ENCODE measurements around the gene TXNRD1. TPM values are rescaled to one million over a fixed set of nuclear protein-coding genes. Genes with fewer than 3 reads are reported as not detected.

Gene TXNRD1
- total and polyA plus RNA-seq, 2 donors (not counting 1 experiment from before 2014, with no cell fraction given) = 436 to 1,000 TPM

DNA sequence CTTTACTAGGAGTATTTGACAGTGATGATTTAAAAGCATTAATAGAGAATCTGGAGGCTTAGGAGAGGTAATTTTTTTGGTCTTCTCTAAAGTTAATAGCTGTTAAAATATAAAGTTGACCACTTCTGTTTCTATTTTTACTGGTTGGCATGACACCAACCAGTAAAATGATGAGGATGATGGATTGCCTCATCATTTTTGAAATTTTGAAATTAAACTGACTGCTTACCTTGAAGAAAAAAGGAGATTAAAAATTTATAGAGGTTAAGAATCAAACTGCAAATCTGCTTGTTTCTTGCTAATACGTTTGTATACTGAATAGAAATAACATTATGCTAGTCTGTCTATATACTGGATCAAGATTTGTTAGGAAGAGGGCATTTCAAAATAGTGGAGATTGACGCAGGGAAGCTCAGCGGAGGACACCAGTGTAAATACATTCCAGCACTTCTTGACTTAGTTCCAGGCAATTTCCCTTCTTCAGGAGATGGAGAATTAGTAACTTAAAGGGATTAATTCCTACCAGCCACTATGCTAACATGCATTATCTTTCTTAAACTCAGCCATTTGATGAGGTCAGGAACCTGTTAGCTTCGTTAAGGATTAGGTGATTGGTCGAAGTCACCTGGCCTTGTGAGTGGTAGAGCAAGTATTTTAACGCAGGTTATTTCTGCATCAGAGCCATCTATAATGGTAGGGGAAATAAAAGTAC is 91.5 kb downstream of the TXNRD1 start:
- DNase-seq (ENCODE audit: low read depth in 2 of 2) = peak; percentile 20 to 54
- Histone ChIP-seq H4K20me1 (ENCODE audit: control insufficient read depth, extremely low read depth, insufficient read depth, low read length) (peaks cover 17% of the 10 kb centered on the region), H3K27me3 (ENCODE audit: control insufficient read depth, insufficient read depth, low read length) (no peaks in the 10 kb centered on the region), H3K4me1 (ENCODE audit: control insufficient read depth, extremely low read depth, insufficient read depth, low read length) (peaks cover 11% of the 10 kb centered on the region), H3K27ac (ENCODE audit: insufficient read depth, low read length) (no peak overlapping the region), H3K4me2 (ENCODE audit: extremely low read depth, insufficient read depth, low read length) (peak overlapping the region; percentile 30), H3K79me2 (ENCODE audit: control insufficient read depth, insufficient read depth, low read length) (peaks cover 93% of the 10 kb centered on the region), H2AFZ (ENCODE audit: low read length) (no peak overlapping the region), H3K4me3 (replicated peaks in 1 of 4; ENCODE audit: control extremely low read depth in 1 of 4, insufficient read depth in 1 of 4, low read depth in 3 of 4, low read length in 4 of 4) (no peak overlapping the region), H3K9ac (ENCODE audit: insufficient read depth, low read length) (no peak overlapping the region), H3K9me3 (ENCODE audit: control insufficient read depth, insufficient read depth, low read depth, low read length) (no peaks in the 10 kb centered on the region), H3K36me3 (ENCODE audit: control insufficient read depth, insufficient read depth, low read length) (peaks cover 3% of the 10 kb centered on the region)
- TF ChIP-seq EZH2 (IDR thresholded peaks at IDR 0.05; ENCODE audit: low read length, missing control alignments) = no peak
- TF ChIP-seq, protein P1, sequence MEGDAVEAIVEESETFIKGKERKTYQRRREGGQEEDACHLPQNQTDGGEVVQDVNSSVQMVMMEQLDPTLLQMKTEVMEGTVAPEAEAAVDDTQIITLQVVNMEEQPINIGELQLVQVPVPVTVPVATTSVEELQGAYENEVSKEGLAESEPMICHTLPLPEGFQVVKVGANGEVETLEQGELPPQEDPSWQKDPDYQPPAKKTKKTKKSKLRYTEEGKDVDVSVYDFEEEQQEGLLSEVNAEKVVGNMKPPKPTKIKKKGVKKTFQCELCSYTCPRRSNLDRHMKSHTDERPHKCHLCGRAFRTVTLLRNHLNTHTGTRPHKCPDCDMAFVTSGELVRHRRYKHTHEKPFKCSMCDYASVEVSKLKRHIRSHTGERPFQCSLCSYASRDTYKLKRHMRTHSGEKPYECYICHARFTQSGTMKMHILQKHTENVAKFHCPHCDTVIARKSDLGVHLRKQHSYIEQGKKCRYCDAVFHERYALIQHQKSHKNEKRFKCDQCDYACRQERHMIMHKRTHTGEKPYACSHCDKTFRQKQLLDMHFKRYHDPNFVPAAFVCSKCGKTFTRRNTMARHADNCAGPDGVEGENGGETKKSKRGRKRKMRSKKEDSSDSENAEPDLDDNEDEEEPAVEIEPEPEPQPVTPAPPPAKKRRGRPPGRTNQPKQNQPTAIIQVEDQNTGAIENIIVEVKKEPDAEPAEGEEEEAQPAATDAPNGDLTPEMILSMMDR (conservative IDR thresholded peaks at IDR 0.05 in 1 of 2, IDR thresholded peaks at IDR 0.05 in 1 of 2; ENCODE audit: low read depth in 1 of 2, low read length in 2 of 2) = no peak

DNA sequence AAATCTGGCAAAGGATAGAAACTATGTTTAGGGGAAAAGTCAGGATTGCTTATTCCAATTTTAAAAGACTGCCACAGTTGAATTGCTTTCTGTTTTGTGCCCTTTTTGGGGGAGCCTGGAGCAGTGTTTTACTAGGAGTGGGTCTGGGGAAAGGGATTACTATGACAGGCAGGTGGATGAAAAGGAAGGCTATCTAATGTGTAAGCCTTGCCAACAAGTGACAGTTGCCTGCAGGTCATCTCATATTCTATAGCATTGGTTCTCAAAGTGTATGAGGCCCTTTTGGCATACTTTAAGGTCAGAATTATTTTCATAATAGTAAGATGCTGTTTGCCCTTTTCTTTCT is 92.0 kb downstream of the TXNRD1 start:
- no peak overlapping the region for H2AFZ ChIP-seq (ENCODE audit: low read length)
- no peak overlapping the region for H3K9ac ChIP-seq (ENCODE audit: insufficient read depth, low read length)
- H3K27ac ChIP-seq (ENCODE audit: insufficient read depth, low read length) = no peak overlapping the region
- H3K4me2 ChIP-seq (ENCODE audit: extremely low read depth, insufficient read depth, low read length) = no peak overlapping the region
- H3K4me1 ChIP-seq (ENCODE audit: control insufficient read depth, extremely low read depth, insufficient read depth, low read length) = peaks cover 11% of the 10 kb centered on the region
- no peaks in the 10 kb centered on the region for H3K9me3 ChIP-seq (ENCODE audit: control insufficient read depth, insufficient read depth, low read depth, low read length)
- peaks cover 94% of the 10 kb centered on the region for H3K79me2 ChIP-seq (ENCODE audit: control insufficient read depth, insufficient read depth, low read length)
- H3K27me3 ChIP-seq (ENCODE audit: control insufficient read depth, insufficient read depth, low read length) = no peaks in the 10 kb centered on the region
- peaks cover 6% of the 10 kb centered on the region for H3K36me3 ChIP-seq (ENCODE audit: control insufficient read depth, insufficient read depth, low read length)
- no peak for TF ChIP-seq EZH2 (IDR thresholded peaks at IDR 0.05; ENCODE audit: low read length, missing control alignments)
- TF ChIP-seq, protein P1 (conservative IDR thresholded peaks at IDR 0.05 in 1 of 2, IDR thresholded peaks at IDR 0.05 in 1 of 2; ENCODE audit: low read depth in 1 of 2, low read length in 2 of 2) = no peak
- no peak overlapping the region for H3K4me3 ChIP-seq (replicated peaks in 1 of 4; ENCODE audit: control extremely low read depth in 1 of 4, insufficient read depth in 1 of 4, low read depth in 3 of 4, low read length in 4 of 4)
- peaks cover 16% of the 10 kb centered on the region for H4K20me1 ChIP-seq (ENCODE audit: control insufficient read depth, extremely low read depth, insufficient read depth, low read length)
- DNase-seq (ENCODE audit: low read depth in 2 of 2) = no peak

- H3K4me2 ChIP-seq (ENCODE audit: extremely low read depth, insufficient read depth, low read length) = no peak overlapping the region
- H3K9ac ChIP-seq (ENCODE audit: insufficient read depth, low read length) = no peak overlapping the region
- no peak overlapping the region for H2AFZ ChIP-seq (ENCODE audit: low read length)
- peaks cover 92% of the 10 kb centered on the region for H3K79me2 ChIP-seq (ENCODE audit: control insufficient read depth, insufficient read depth, low read length)
- no peaks in the 10 kb centered on the region for H3K9me3 ChIP-seq (ENCODE audit: control insufficient read depth, insufficient read depth, low read depth, low read length)
- H3K4me1 ChIP-seq (ENCODE audit: control insufficient read depth, extremely low read depth, insufficient read depth, low read length) = peaks cover 8% of the 10 kb centered on the region
- no peak for TF ChIP-seq EZH2 (IDR thresholded peaks at IDR 0.05; ENCODE audit: low read length, missing control alignments)
- TF ChIP-seq, protein P1 (conservative IDR thresholded peaks at IDR 0.05 in 1 of 2, IDR thresholded peaks at IDR 0.05 in 1 of 2; ENCODE audit: low read depth in 1 of 2, low read length in 2 of 2) = no peak
- no peaks in the 10 kb centered on the region for H3K27me3 ChIP-seq (ENCODE audit: control insufficient read depth, insufficient read depth, low read length)
- H3K27ac ChIP-seq (ENCODE audit: insufficient read depth, low read length) = no peak overlapping the region
- peaks cover 12% of the 10 kb centered on the region for H3K36me3 ChIP-seq (ENCODE audit: control insufficient read depth, insufficient read depth, low read length)
- no peak overlapping the region for H3K4me3 ChIP-seq (replicated peaks in 1 of 4; ENCODE audit: control extremely low read depth in 1 of 4, insufficient read depth in 1 of 4, low read depth in 3 of 4, low read length in 4 of 4)
- H4K20me1 ChIP-seq (ENCODE audit: control insufficient read depth, extremely low read depth, insufficient read depth, low read length) = peaks cover 16% of the 10 kb centered on the region
- no peak for DNase-seq (ENCODE audit: low read depth in 2 of 2)
These were observed 93.9 kb downstream of the TXNRD1 start for GRCh38 chr12:104309446-104309993.
